ENCODE results near the gene ATP5ME. TPM values are rescaled to one million over a fixed set of nuclear protein-coding genes. Genes with fewer than 3 reads are reported as not detected.

ATP5ME gene
- total and polyA plus RNA-seq, 2 of the 13 experiments (the other 11 are each of a cell fraction or from before 2014, with no cell fraction given) = 305 to 753 TPM

DNA sequence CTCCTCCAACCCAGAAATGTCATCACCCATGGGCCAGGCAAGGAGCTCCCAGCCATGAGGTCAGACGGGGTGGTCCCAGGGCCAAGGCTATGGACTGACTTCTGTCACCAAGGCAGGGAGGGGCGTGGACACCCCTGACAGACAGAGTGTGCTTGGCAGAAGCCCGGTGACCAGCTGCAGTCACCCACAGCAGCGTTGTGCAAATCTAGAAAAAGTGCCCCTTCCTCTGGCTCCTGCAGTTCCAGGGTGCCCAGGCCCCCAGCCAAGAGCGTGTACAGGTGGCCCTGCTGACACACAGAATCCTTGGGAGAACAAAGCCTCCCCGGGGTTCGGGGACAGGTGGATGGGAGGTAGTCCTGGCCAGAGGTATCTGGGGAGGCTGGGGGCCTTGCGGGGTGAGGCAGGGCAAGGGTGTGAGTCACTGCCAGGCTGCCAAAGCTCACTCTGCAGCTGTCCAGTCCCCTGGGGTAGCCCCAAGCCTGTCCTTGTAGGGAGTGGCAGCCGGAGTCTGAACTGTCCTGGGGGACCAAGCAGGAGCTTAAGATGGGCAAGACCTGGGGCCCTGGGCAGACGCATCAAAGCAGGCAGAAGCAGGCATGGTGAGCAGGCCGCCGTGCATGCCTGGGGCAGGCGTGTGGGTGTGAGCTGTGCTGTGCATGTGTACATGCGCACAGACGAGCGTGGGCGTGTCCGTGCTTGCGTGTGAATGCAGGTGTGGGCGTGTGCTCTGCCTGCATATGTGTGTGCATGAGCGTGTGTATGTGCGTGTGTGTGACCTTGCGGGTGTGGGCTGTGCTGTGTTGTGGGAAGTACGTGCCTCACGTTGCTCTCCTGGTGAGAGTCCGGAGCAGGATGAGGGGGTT lies 3.6 kb upstream of the ATP5ME start (continued):
- TF ChIP-seq, protein P1, sequence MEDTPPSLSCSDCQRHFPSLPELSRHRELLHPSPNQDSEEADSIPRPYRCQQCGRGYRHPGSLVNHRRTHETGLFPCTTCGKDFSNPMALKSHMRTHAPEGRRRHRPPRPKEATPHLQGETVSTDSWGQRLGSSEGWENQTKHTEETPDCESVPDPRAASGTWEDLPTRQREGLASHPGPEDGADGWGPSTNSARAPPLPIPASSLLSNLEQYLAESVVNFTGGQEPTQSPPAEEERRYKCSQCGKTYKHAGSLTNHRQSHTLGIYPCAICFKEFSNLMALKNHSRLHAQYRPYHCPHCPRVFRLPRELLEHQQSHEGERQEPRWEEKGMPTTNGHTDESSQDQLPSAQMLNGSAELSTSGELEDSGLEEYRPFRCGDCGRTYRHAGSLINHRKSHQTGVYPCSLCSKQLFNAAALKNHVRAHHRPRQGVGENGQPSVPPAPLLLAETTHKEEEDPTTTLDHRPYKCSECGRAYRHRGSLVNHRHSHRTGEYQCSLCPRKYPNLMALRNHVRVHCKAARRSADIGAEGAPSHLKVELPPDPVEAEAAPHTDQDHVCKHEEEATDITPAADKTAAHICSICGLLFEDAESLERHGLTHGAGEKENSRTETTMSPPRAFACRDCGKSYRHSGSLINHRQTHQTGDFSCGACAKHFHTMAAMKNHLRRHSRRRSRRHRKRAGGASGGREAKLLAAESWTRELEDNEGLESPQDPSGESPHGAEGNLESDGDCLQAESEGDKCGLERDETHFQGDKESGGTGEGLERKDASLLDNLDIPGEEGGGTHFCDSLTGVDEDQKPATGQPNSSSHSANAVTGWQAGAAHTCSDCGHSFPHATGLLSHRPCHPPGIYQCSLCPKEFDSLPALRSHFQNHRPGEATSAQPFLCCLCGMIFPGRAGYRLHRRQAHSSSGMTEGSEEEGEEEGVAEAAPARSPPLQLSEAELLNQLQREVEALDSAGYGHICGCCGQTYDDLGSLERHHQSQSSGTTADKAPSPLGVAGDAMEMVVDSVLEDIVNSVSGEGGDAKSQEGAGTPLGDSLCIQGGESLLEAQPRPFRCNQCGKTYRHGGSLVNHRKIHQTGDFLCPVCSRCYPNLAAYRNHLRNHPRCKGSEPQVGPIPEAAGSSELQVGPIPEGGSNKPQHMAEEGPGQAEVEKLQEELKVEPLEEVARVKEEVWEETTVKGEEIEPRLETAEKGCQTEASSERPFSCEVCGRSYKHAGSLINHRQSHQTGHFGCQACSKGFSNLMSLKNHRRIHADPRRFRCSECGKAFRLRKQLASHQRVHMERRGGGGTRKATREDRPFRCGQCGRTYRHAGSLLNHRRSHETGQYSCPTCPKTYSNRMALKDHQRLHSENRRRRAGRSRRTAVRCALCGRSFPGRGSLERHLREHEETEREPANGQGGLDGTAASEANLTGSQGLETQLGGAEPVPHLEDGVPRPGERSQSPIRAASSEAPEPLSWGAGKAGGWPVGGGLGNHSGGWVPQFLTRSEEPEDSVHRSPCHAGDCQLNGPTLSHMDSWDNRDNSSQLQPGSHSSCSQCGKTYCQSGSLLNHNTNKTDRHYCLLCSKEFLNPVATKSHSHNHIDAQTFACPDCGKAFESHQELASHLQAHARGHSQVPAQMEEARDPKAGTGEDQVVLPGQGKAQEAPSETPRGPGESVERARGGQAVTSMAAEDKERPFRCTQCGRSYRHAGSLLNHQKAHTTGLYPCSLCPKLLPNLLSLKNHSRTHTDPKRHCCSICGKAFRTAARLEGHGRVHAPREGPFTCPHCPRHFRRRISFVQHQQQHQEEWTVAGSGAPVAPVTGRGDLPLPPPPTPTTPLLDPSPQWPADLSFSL (CRISPR knock-in tag; IDR thresholded peaks at IDR 0.05) = no peak
- no peak for TF ChIP-seq PLRG1 (conservative IDR thresholded peaks at IDR 0.05)
- TF ChIP-seq, protein P2, sequence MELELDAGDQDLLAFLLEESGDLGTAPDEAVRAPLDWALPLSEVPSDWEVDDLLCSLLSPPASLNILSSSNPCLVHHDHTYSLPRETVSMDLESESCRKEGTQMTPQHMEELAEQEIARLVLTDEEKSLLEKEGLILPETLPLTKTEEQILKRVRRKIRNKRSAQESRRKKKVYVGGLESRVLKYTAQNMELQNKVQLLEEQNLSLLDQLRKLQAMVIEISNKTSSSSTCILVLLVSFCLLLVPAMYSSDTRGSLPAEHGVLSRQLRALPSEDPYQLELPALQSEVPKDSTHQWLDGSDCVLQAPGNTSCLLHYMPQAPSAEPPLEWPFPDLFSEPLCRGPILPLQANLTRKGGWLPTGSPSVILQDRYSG (CRISPR knock-in tag; IDR thresholded peaks at IDR 0.05) = no peak
- 0 out of 2 replicates have a peak, but pooled peaks have one; percentile 11 for TF ChIP-seq FOXO1 (CRISPR knock-in tag; IDR thresholded peaks at IDR 0.05)
- TF ChIP-seq KLF16 (CRISPR knock-in tag; IDR thresholded peaks at IDR 0.05) = no peak
- no peak for TF ChIP-seq ZNF746 (CRISPR knock-in tag; IDR thresholded peaks at IDR 0.05)
- 0 out of 2 replicates have a peak, but pooled peaks have one; percentile 54 for TF ChIP-seq ZC3H4 (CRISPR knock-in tag; IDR thresholded peaks at IDR 0.05; ENCODE audit: borderline replicate concordance)
- no peak for TF ChIP-seq ZNF777 (CRISPR knock-in tag; IDR thresholded peaks at IDR 0.05)
- TF ChIP-seq ZNF678 (CRISPR knock-in tag; IDR thresholded peaks at IDR 0.05) = no peak
- TF ChIP-seq GLI4 (CRISPR knock-in tag; IDR thresholded peaks at IDR 0.05; ENCODE audit: borderline replicate concordance) = no peak
- TF ChIP-seq SNAI1 (CRISPR knock-in tag; IDR thresholded peaks at IDR 0.05; ENCODE audit: borderline replicate concordance) = no peak

Data from HepG2 (cell line).